ENCODE results near the gene AGBL3.

- no peak for TF ChIP-seq CTCF (IDR thresholded peaks at IDR 0.05)
- TF ChIP-seq POLR2AphosphoS5 (IDR thresholded peaks at IDR 0.05): no peak
- TF ChIP-seq POLR2A (IDR thresholded peaks at IDR 0.05; ENCODE audit: low read depth): no peak
These were observed 190.9 kb downstream of the AGBL3 start for GRCh38 chr7:135177028-135177696.

Measured in esophagus muscularis mucosa (tissue), 3 donors.